RWPE1 (cell line): ENCODE data around the gene TMPRSS13.

ENCODE experiments used
- CTCF ChIA-PET: fragments of 350-600 bp; sonication (Branson Sonifier 250); formaldehyde crosslinking; extraction: SDS; loops from one replicate; lab custom pipeline; 2021; lab: Yijun Ruan, JAX
- POLR2A ChIA-PET: fragments of 400-600 bp; formaldehyde crosslinking; extraction: SDS; loops from one replicate; lab custom pipeline; 2020; ENCODE audit warnings: antibody characterized with exemption; ENCODE audit not compliant: low non-redundant PET; lab: Yijun Ruan, JAX
- DNase-seq: peaks from one replicate; pipeline ENCODE4 v3.0.0; 2012; ENCODE audit warnings: low spot score
- H3K27ac ChIP-seq: fragments of 450-650 bp; 2 replicates; pipeline ENCODE4 v1.5.1; 2017
- CTCF ChIP-seq: fragments of 450-650 bp; conservative IDR thresholded peaks from 2 replicates; pipeline ENCODE4 v1.5.1; 2017; ENCODE audit warnings: low read depth, mild to moderate bottlenecking

TMPRSS13 gene

GRCh38 chr11:117876059-117876340 is 53.2 kb downstream of the TMPRSS13 start:
- H3K27ac ChIP-seq = no peak overlapping the region
- ChIA-PET POLR2A (no interaction called here), CTCF (interaction anchor here (0.6 kb wide), 2 partner anchors 169 to 520 kb away, joined by 3 to 4 read pairs; no protein-coding TSS in a partner anchor)
- DNase-seq = no peak
- no peak for TF ChIP-seq CTCF

- ChIA-PET POLR2A (no interaction called here), CTCF (interaction anchor here (0.6 kb wide), 1 partner anchor 521 kb away, joined by 4 read pairs; no protein-coding TSS in a partner anchor)
- no peak for TF ChIP-seq CTCF
- no peak for DNase-seq
- no peak overlapping the region for H3K27ac ChIP-seq
Measured at GRCh38 chr11:117875382-117876058, 53.7 kb downstream of the TMPRSS13 start.

- POLR2A ChIA-PET = no interaction called here
- no peak for DNase-seq
- H3K27ac ChIP-seq = no peak overlapping the region
- no peak for TF ChIP-seq CTCF
- CTCF ChIA-PET = no interaction called here
Measured at GRCh38 chr11:117874910-117875381, 54.3 kb downstream of the TMPRSS13 start.

GRCh38 chr11:117874253-117874909 is 54.8 kb downstream of the TMPRSS13 start:
- no peak for TF ChIP-seq CTCF
- ChIA-PET POLR2A (no interaction called here), CTCF (no interaction called here)
- DNase-seq = no peak
- no peak overlapping the region for H3K27ac ChIP-seq

- ChIA-PET POLR2A (no interaction called here), CTCF (no interaction called here)
- no peak for TF ChIP-seq CTCF
- DNase-seq = no peak
- H3K27ac ChIP-seq = no peak overlapping the region
Measured at GRCh38 chr11:117873828-117874125, 55.4 kb downstream of the TMPRSS13 start.

GRCh38 chr11:117872975-117873827 is 56.0 kb downstream of the TMPRSS13 start:
- no peak overlapping the region for H3K27ac ChIP-seq
- ChIA-PET POLR2A (no interaction called here), CTCF (no interaction called here)
- DNase-seq = no peak
- no peak for TF ChIP-seq CTCF
